Activated T-helper 1 cell treated with anti-CD3 and anti-CD28 coated beads, Interleukin-12 subunit alpha, Interleukin-12 subunit beta, Interleukin-2, Interleukin-4 antibody, amounts not matched to agents 30 ng/mL and 10 ng/mL and 1 ng/mL, durations not matched to agents 14 hours and 24 hours and 36 hours (primary cell): ENCODE measurements around the gene CLASP1. TPM values are rescaled to one million over a fixed set of nuclear protein-coding genes. Genes with fewer than 3 reads are reported as not detected.

Experiments
- DNase-seq: peaks from one replicate; pipeline ENCODE4 v3.0.0; 2021; ENCODE audit warnings: low spot score
- H3K27ac Mint-ChIP-seq: one replicate; pipeline ENCODE4 v1.8.0; 2021; ENCODE audit warnings: mild to moderate bottlenecking, mixed read lengths
- H3K27me3 Mint-ChIP-seq: one replicate; pipeline ENCODE4 v1.8.0; 2022; ENCODE audit warnings: mild to moderate bottlenecking, moderate library complexity, mixed read lengths; ENCODE audit not compliant: insufficient read depth
- H3K36me3 Mint-ChIP-seq: one replicate; pipeline ENCODE4 v1.8.0; 2021; ENCODE audit warnings: low read depth, mixed read lengths
- H3K4me1 Mint-ChIP-seq: one replicate; pipeline ENCODE4 v1.8.0; 2021; ENCODE audit warnings: low read depth, mixed read lengths
- H3K4me3 Mint-ChIP-seq: one replicate; pipeline ENCODE4 v1.8.0; 2021; ENCODE audit warnings: mild to moderate bottlenecking, moderate library complexity, mixed read lengths
- H3K9me3 Mint-ChIP-seq: one replicate; pipeline ENCODE4 v1.8.0; 2021; ENCODE audit warnings: mixed read lengths
- intact Hi-C: fragments of 100-400 bp; cut with micrococcal nuclease; formaldehyde crosslinking; loops from one replicate; pipeline ENCODE4 v1.15.1; 2024
- total RNA-seq: library from RNA; stranded (reverse); gene quantifications from 2 replicates; pipeline ENCODE4 v1.2.3, GENCODE V29; 2022

The CLASP1 gene
- total RNA-seq, 1 donor from 2014 or later, result 62.6 TPM

DNA sequence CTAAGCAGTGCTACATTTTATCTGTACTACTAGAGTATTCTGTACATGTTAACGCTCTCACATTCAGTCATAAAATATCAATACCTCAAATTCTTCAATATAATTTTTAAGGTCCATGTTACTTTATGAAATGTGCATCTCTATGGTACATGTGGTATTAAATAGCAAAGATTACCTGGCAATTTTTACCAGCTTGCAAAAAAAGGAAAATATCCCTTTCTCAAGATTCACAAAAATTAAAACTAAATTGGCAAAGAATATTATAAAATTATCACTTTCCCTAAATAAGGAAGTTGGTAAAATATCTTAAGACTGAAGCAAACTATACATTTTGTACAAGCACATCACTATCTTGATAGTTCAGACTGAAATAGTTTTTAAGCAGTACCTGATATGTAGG, 233.5 kb downstream of the CLASP1 start:
- no peak overlapping the region for H3K27ac Mint-ChIP-seq
- H3K27me3 Mint-ChIP-seq, result no peaks in the 10 kb centered on the region
- H3K36me3 Mint-ChIP-seq, result peaks cover 4% of the 10 kb centered on the region
- no peak for DNase-seq
- no peak overlapping the region for H3K4me3 Mint-ChIP-seq
- H3K4me1 Mint-ChIP-seq, result no peaks in the 10 kb centered on the region
- intact Hi-C loops, result no loop called here
- H3K9me3 Mint-ChIP-seq, result no peaks in the 10 kb centered on the region

DNA sequence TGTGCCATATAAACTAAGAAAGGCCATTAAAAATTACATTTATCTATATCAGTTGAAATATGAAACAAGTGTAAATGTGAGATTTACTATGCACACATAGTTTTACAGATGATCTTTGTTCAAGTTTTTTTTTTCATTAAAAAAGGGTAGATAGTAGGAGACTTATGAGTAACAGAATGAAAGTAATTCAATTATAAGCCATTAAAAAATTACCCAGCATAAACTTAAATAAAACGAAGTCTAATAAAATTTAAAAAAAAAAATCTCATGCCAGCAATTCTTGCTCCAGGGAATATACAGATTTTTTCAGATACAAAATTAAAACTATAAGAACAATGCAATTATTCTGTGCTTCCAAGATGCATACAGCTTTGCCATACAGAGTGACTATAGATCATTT, 236.9 kb downstream of the CLASP1 start:
- no peak for DNase-seq
- Mint-ChIP-seq H3K9me3 (no peaks in the 10 kb centered on the region), H3K4me3 (no peak overlapping the region), H3K4me1 (no peaks in the 10 kb centered on the region), H3K27me3 (no peaks in the 10 kb centered on the region), H3K27ac (no peak overlapping the region), H3K36me3 (peaks cover 18% of the 10 kb centered on the region)
- intact Hi-C loops, result no loop called here

DNA sequence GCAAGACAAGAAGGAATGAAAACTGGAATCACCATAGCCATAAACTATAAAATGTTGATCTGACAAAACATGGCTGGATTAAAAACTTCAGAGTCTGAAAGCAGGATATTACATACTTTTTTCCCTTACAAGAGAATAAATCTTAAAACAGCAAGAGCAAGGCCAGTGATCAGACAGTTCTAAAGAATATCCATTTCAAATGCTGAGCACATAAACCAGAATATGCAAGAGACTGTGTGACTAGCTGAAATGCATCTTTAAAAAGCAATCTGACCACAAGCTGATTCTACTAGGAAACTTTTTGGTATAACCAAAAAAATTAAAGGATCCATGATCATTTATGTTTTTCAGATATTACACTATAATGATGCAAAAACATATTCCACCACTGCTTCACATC, 239.3 kb downstream of the CLASP1 start:
- no peaks in the 10 kb centered on the region for H3K9me3 Mint-ChIP-seq
- no peaks in the 10 kb centered on the region for H3K27me3 Mint-ChIP-seq
- intact Hi-C loops, result no loop called here
- no peaks in the 10 kb centered on the region for H3K4me1 Mint-ChIP-seq
- peaks cover 23% of the 10 kb centered on the region for H3K36me3 Mint-ChIP-seq
- no peak overlapping the region for H3K27ac Mint-ChIP-seq
- DNase-seq, result no peak
- H3K4me3 Mint-ChIP-seq, result no peak overlapping the region

DNA sequence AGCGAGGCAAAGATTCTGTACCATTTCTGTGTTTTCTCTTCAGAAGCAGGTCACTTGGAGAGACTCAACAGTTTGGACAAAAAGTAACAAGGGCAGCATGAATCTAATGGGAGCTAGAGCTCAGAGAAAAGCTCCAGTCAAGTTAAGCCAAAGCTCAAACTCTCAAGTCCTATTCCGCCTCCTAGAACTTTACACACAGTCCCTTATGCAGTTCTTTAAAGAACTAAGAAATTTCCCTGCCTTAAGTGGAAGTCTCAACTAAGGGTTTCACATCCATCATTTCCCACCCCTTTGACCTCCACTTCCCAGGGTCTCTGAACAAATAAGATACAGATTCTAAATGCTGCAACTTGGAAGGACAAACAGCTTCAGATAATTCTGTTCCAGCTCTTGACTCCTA, 239.9 kb downstream of the CLASP1 start:
- intact Hi-C loops, result no loop called here
- Mint-ChIP-seq H3K27me3 (no peaks in the 10 kb centered on the region), H3K4me1 (no peaks in the 10 kb centered on the region), H3K27ac (peak overlapping the region; percentile 29), H3K9me3 (no peaks in the 10 kb centered on the region), H3K36me3 (peaks cover 23% of the 10 kb centered on the region), H3K4me3 (no peak overlapping the region)
- DNase-seq, result no peak

DNA sequence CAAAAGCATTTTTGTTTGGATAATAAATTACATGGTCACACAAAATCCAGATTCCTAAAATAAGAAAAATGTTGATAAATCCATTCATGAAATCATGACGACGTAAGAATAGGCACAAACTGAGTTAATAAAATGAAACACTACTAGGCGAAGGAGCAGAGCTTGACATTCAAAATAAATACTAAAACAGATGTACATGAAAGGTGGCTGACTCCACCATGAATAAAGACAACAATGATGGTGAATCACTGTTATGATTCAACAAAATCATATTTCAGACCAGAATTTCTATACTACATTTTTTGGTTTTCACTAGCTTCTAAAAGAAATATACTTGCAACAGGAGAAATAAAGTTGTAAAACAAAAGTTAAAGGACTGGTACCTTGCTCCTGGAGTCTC, 240.6 kb downstream of the CLASP1 start:
- Mint-ChIP-seq H3K36me3 (peaks cover 27% of the 10 kb centered on the region), H3K4me3 (no peak overlapping the region), H3K9me3 (no peaks in the 10 kb centered on the region), H3K27me3 (no peaks in the 10 kb centered on the region), H3K4me1 (no peaks in the 10 kb centered on the region), H3K27ac (no peak overlapping the region)
- intact Hi-C loops, result no loop called here
- no peak for DNase-seq

DNA sequence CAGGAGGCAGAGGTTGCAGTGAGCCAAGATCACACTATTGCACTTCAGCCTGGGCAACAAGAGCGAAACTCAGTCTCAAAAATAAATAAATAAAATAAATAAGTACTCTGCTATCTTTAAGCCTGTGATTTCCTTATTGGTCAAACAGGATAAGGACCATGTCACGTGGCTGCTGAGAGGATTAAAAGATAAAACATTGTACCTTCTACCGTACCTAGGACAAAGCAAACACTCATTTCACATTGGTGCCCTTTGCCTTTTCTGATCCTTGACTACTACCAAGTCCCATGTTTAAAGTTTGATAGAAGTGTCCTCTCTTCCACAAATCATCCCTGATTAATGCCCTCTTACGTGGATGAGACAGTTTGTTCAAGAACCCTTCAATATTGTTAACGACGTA, 244.0 kb downstream of the CLASP1 start:
- H3K27ac Mint-ChIP-seq, result no peak overlapping the region
- peaks cover 38% of the 10 kb centered on the region for H3K36me3 Mint-ChIP-seq
- DNase-seq, result no peak
- H3K9me3 Mint-ChIP-seq, result no peaks in the 10 kb centered on the region
- peaks cover 4% of the 10 kb centered on the region for H3K4me1 Mint-ChIP-seq
- no peak overlapping the region for H3K4me3 Mint-ChIP-seq
- H3K27me3 Mint-ChIP-seq, result no peaks in the 10 kb centered on the region
- intact Hi-C loops, result no loop called here

DNA sequence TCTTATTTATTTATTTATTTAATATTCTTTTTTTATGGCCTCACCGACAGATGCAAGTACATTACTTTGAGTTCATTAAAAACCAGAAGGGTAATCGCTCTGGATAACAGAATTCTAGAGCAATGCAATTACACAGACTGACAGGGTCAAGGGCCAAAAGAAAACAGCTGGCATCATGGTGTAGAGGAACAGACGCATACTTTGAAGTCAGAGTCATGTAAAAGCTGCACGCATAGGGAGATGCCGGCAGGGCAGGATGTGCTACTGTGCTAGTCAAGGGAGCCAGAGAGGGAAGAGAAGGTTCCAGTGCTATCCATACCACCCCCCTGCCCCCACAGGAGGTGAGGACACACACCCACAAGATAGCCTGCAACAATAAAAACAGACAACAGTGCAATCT, 249.1 kb downstream of the CLASP1 start:
- peaks cover 4% of the 10 kb centered on the region for H3K4me1 Mint-ChIP-seq
- no peaks in the 10 kb centered on the region for H3K27me3 Mint-ChIP-seq
- H3K36me3 Mint-ChIP-seq, result peaks cover 26% of the 10 kb centered on the region
- H3K27ac Mint-ChIP-seq, result no peak overlapping the region
- intact Hi-C loops, result loop anchor here (5.0 kb wide), 1 partner anchor 252 kb away; no protein-coding TSS in a partner anchor
- H3K9me3 Mint-ChIP-seq, result no peaks in the 10 kb centered on the region
- no peak overlapping the region for H3K4me3 Mint-ChIP-seq
- no peak for DNase-seq

DNA sequence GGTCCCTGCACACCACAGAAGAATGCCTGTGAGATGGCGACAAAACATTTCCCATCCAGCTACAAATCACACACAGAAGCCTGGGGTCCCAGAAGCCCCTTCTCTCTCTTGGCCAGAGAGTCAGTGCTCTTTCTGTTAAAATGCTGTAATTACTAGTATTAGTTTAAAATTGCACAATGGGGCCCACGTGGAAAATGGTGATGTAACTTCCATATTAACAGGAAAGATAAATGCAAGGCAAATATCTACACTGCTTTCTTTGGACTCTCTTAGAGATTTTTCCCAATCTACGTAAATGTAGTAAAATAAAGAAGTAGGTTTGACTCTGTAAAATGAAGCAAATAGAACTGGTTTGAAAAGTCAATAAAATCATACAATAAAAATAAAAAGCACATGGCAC, 250.4 kb downstream of the CLASP1 start:
- H3K9me3 Mint-ChIP-seq, result no peaks in the 10 kb centered on the region
- H3K27me3 Mint-ChIP-seq, result no peaks in the 10 kb centered on the region
- H3K36me3 Mint-ChIP-seq, result peaks cover 23% of the 10 kb centered on the region
- no peak overlapping the region for H3K27ac Mint-ChIP-seq
- H3K4me1 Mint-ChIP-seq, result peaks cover 4% of the 10 kb centered on the region
- intact Hi-C loops, result no loop called here
- DNase-seq, result no peak
- H3K4me3 Mint-ChIP-seq, result no peak overlapping the region

DNA sequence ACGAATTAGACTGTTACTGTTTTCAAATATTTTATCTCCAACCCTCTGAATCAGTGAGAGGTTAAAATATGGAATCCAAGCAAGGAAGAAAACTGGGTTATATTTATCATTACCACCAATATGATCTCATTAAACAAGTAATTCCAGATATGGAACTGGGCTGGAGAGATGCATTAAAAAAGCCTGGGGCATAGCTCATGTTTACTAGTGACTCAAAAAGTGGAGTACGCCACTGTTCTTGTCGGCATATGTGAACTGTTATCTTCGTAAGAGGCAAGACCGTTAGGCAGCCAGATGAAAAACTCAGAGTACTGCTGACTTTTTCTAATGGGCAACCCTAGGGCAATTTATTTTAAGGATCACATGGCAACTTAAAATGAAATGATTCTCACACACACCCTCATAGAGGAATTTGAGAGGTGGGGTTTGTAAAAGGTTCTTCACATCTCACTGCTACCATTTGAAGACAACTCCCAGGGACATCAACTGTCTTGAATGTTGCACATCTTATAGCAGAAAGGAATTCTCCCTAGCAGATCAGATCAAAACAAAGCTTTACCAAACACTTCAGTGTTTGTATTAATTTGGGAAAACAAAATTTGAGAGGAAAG, 259.1 kb downstream of the CLASP1 start:
- intact Hi-C loops, result no loop called here
- peaks cover 24% of the 10 kb centered on the region for H3K36me3 Mint-ChIP-seq
- no peaks in the 10 kb centered on the region for H3K4me1 Mint-ChIP-seq
- H3K9me3 Mint-ChIP-seq, result no peaks in the 10 kb centered on the region
- no peak for DNase-seq
- H3K4me3 Mint-ChIP-seq, result no peak overlapping the region
- no peak overlapping the region for H3K27ac Mint-ChIP-seq
- H3K27me3 Mint-ChIP-seq, result no peaks in the 10 kb centered on the region

DNA sequence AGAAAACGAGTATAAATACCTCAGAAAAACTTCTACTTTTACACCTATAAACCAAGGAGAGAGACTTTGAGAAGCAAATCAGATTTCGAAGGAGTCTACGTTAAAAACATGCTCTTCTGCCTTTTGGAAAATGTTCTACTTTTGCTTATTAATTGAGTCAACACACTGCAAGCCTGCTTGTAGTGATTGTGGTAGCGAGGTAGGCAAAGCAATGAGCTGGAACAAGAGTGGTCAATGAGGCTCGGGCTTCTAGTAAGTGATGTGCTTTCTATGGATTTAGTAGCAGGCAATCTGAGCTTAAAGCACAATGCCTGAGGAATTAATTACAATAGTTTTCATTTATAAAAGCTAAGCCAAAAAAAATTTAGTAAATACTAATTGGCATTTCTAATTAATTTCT, 260.9 kb downstream of the CLASP1 start:
- DNase-seq, result no peak
- Mint-ChIP-seq H3K27ac (no peak overlapping the region), H3K4me3 (no peak overlapping the region), H3K4me1 (no peaks in the 10 kb centered on the region), H3K36me3 (peaks cover 22% of the 10 kb centered on the region), H3K9me3 (no peaks in the 10 kb centered on the region), H3K27me3 (no peaks in the 10 kb centered on the region)
- intact Hi-C loops, result no loop called here

DNA sequence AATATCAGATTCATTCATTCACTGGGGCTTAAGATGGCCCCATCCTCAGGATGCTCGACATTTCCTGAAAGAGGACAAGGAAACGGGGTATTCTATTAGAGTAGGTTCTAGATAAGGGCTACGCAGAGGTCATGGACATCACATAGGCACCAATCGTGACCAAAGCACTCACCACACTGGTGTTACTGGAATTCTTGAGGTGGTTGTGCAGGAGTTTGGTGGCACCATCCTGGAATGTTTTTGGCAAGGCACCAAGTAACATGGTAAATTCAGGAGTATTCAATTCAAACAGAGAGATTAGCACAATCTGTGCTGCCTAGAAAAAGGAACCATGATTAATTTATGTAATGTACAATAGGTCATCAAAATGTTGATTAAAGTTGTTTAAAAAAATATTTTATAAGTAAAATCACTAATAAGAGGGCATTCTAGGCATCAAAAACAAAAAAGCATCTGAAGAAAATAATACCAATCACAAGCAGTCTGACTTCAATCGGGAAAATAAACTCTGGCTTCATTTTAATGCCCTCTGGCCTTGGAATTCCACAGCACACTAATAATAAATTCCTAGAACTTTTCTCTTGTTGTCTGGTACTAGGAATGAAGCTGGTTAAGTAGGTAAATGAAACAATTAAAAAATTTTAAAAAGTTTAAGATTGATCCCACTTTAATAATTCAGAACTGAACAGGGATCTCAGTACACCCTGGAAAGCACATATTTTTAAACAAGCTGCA, 261.5 kb downstream of the CLASP1 start:
- no peak for DNase-seq
- H3K9me3 Mint-ChIP-seq, result no peaks in the 10 kb centered on the region
- H3K27me3 Mint-ChIP-seq, result no peaks in the 10 kb centered on the region
- intact Hi-C loops, result no loop called here
- H3K4me3 Mint-ChIP-seq, result no peak overlapping the region
- no peak overlapping the region for H3K27ac Mint-ChIP-seq
- H3K4me1 Mint-ChIP-seq, result no peaks in the 10 kb centered on the region
- H3K36me3 Mint-ChIP-seq, result peaks cover 22% of the 10 kb centered on the region

DNA sequence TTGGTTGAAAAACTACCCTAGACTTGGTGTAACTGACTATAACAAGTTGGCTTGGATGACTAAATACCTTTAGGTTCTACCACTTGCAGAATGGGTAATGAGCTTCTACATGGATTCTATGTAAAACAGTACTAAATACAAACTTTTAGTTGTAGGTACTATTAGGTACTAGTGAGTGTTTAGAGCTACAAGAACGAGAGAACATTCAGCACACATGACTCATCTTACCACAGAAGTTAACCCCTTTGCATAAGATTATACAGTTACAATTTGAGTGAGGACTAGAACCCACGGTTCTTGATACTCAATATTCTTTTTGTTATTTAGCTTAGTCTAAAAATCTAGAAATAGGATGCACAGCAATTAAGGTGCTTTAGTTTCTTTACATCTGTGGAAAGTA, 262.6 kb downstream of the CLASP1 start:
- intact Hi-C loops, result no loop called here
- no peaks in the 10 kb centered on the region for H3K9me3 Mint-ChIP-seq
- no peaks in the 10 kb centered on the region for H3K27me3 Mint-ChIP-seq
- peaks cover 24% of the 10 kb centered on the region for H3K36me3 Mint-ChIP-seq
- no peaks in the 10 kb centered on the region for H3K4me1 Mint-ChIP-seq
- H3K4me3 Mint-ChIP-seq, result no peak overlapping the region
- no peak for DNase-seq
- H3K27ac Mint-ChIP-seq, result no peak overlapping the region

DNA sequence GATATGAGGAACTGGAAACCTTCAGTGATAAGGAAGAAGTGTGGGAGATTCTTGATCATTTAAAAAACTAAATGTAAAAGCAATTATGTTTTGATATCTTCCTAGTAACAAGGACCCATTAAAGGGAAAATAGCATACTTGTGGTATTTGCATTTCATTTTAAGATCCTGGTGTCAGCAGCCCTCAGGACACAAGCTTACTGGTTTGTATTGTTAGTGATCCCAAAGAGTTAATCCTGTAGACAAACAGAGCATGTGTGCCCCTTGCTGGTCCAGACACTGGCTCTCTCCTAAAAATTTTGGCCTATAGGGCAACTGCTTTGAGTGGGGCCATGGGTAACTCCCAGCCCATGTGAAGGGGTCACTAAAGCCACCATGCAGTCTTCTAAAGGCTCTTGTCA, 263.2 kb downstream of the CLASP1 start:
- Mint-ChIP-seq H3K36me3 (peaks cover 24% of the 10 kb centered on the region), H3K4me3 (no peak overlapping the region), H3K9me3 (no peaks in the 10 kb centered on the region), H3K27me3 (no peaks in the 10 kb centered on the region), H3K27ac (no peak overlapping the region), H3K4me1 (no peaks in the 10 kb centered on the region)
- intact Hi-C loops, result no loop called here
- no peak for DNase-seq

DNA sequence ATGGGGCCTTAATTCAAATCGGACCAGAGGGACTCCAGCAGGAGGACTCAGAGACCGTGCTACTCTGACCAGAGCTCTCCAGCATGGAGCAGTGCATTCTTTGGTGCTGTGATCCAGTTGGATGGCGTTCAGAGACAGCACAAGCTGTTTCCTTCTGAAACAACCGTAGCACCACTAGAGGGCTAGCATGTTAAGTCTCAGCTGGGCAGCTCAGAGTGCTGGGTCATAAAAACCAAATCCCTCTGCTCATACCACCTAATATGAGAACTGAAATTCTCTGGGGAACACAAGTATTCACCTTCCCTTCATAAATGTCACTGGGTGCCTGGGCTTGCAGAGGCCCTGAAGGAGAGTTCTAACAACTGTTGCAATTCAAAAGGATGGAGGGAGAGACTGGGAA, 266.5 kb downstream of the CLASP1 start:
- intact Hi-C loops, result no loop called here
- DNase-seq, result no peak
- H3K9me3 Mint-ChIP-seq, result no peaks in the 10 kb centered on the region
- no peak overlapping the region for H3K27ac Mint-ChIP-seq
- peaks cover 6% of the 10 kb centered on the region for H3K4me1 Mint-ChIP-seq
- peaks cover 35% of the 10 kb centered on the region for H3K36me3 Mint-ChIP-seq
- H3K27me3 Mint-ChIP-seq, result no peaks in the 10 kb centered on the region
- no peak overlapping the region for H3K4me3 Mint-ChIP-seq
